ENCODE measurements around the gene CLMN. TPM values are rescaled to one million over a fixed set of nuclear protein-coding genes. Genes with fewer than 3 reads are reported as not detected.

CLMN gene
- polyA plus RNA-seq, 1 donor from 2014 or later, result 0.57 TPM

DNA sequence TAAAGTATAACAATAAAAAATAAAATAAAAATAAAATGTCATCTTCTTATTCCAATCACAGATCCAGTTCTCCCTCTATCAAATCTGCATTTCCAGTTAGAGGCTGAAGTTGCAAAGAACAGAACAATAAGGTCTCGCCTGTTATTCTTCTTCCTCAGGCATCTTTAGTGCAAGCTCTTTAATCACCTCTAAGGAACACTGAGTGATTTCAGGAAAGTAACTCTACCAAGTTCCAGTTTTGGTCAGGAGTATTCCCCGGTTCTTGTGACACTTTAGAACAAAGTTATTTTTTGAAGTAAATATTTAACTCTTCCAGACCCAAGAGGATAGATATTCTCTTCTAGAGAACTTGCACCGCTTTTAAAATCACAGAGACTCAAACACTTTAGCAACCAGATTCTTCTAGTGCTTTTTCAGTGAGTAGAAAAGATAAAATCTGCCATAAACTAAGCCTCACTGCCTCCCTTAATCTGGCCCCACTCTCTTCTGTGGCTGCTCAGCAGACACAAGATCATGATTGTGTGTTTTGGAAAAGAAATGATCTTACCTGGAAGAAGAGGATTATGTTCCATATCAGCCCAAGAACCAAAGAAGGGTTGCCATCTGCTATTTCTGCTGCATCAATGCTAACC is 104.5 kb downstream of the CLMN start:
- Histone ChIP-seq H3K27me3 (ENCODE audit: insufficient read depth, low read depth, low read length) (no peaks in the 10 kb centered on the region), H3K4me3 (ENCODE audit: low read length) (no peak overlapping the region), H3F3A (ENCODE audit: insufficient read depth, low read length, poor library complexity, severe bottlenecking) (no peaks in the 10 kb centered on the region), H4K20me1 (ENCODE audit: insufficient read depth) (no peaks in the 10 kb centered on the region), H3K27ac (ENCODE audit: low read length) (no peak overlapping the region), H3K4me2 (ENCODE audit: low read length) (no peak overlapping the region), H3K36me3 (ENCODE audit: insufficient read depth, low read length) (no peaks in the 10 kb centered on the region), H3K9ac (ENCODE audit: low read length) (no peak overlapping the region), H3K9me3 (ENCODE audit: low read length) (no peaks in the 10 kb centered on the region), H2AFZ (ENCODE audit: low read depth, low read length) (no peak overlapping the region), H3K9me2 (ENCODE audit: insufficient read depth, low read length) (no peaks in the 10 kb centered on the region), H3K79me2 (replicated peaks; ENCODE audit: insufficient read depth, low read length) (no peaks in the 10 kb centered on the region)
- TF ChIP-seq MXI1 (conservative IDR thresholded peaks at IDR 0.05; ENCODE audit: poor library complexity, severe bottlenecking), result no peak
- no peak for TF ChIP-seq EP300 (conservative IDR thresholded peaks at IDR 0.05; ENCODE audit: poor library complexity, severe bottlenecking)
- no peak for TF ChIP-seq RAD21 (conservative IDR thresholded peaks at IDR 0.05)
- TF ChIP-seq POLR2AphosphoS5 (IDR thresholded peaks at IDR 0.05), result no peak
- TF ChIP-seq REST (IDR thresholded peaks at IDR 0.05; ENCODE audit: borderline replicate concordance), result no peak
- no peak for TF ChIP-seq SMC3 (conservative IDR thresholded peaks at IDR 0.05; ENCODE audit: poor library complexity)
- TF ChIP-seq, protein P1, sequence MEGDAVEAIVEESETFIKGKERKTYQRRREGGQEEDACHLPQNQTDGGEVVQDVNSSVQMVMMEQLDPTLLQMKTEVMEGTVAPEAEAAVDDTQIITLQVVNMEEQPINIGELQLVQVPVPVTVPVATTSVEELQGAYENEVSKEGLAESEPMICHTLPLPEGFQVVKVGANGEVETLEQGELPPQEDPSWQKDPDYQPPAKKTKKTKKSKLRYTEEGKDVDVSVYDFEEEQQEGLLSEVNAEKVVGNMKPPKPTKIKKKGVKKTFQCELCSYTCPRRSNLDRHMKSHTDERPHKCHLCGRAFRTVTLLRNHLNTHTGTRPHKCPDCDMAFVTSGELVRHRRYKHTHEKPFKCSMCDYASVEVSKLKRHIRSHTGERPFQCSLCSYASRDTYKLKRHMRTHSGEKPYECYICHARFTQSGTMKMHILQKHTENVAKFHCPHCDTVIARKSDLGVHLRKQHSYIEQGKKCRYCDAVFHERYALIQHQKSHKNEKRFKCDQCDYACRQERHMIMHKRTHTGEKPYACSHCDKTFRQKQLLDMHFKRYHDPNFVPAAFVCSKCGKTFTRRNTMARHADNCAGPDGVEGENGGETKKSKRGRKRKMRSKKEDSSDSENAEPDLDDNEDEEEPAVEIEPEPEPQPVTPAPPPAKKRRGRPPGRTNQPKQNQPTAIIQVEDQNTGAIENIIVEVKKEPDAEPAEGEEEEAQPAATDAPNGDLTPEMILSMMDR (IDR thresholded peaks at IDR 0.05; ENCODE audit: poor library complexity, severe bottlenecking), result no peak
- no peak for TF ChIP-seq TAF1 (IDR thresholded peaks at IDR 0.05; ENCODE audit: low read depth)
- no peak for TF ChIP-seq EZH2 (IDR thresholded peaks at IDR 0.05; ENCODE audit: borderline replicate concordance, insufficient read depth, low read length, poor library complexity, severe bottlenecking)

DNA sequence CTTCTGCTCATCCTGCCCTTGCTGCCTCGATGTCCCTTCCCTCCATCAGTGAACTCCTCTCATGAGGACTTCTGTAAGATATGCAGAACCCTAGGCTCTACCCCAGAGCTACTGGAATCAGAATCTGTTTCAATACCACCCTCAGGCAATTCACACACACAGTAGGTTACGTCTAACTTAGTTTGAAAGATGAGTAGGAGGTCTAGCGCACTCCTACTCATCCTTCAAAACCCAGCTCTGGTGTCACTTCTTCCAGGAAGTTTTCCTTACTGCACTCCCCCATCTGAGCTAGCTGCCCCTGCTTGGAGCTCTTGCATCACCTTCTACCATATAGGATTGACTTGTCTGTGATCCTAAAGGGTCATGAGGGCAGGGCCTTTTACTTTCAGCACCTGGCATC is 105.9 kb downstream of the CLMN start:
- Histone ChIP-seq H3F3A (ENCODE audit: insufficient read depth, low read length, poor library complexity, severe bottlenecking) (no peaks in the 10 kb centered on the region), H4K20me1 (ENCODE audit: insufficient read depth) (no peaks in the 10 kb centered on the region), H3K36me3 (ENCODE audit: insufficient read depth, low read length) (no peaks in the 10 kb centered on the region), H3K9me3 (ENCODE audit: low read length) (no peaks in the 10 kb centered on the region), H3K79me2 (replicated peaks; ENCODE audit: insufficient read depth, low read length) (no peaks in the 10 kb centered on the region), H2AFZ (ENCODE audit: low read depth, low read length) (no peak overlapping the region), H3K27me3 (ENCODE audit: insufficient read depth, low read depth, low read length) (no peaks in the 10 kb centered on the region), H3K4me3 (ENCODE audit: low read length) (no peak overlapping the region), H3K9me2 (ENCODE audit: insufficient read depth, low read length) (no peaks in the 10 kb centered on the region), H3K4me2 (ENCODE audit: low read length) (no peak overlapping the region), H3K27ac (ENCODE audit: low read length) (no peak overlapping the region), H3K9ac (ENCODE audit: low read length) (no peak overlapping the region)
- TF ChIP-seq MXI1 (conservative IDR thresholded peaks at IDR 0.05; ENCODE audit: poor library complexity, severe bottlenecking) (no peak), REST (IDR thresholded peaks at IDR 0.05; ENCODE audit: borderline replicate concordance) (no peak), EP300 (conservative IDR thresholded peaks at IDR 0.05; ENCODE audit: poor library complexity, severe bottlenecking) (no peak), RAD21 (conservative IDR thresholded peaks at IDR 0.05) (no peak), SMC3 (conservative IDR thresholded peaks at IDR 0.05; ENCODE audit: poor library complexity) (no peak), POLR2AphosphoS5 (IDR thresholded peaks at IDR 0.05) (no peak)
- TF ChIP-seq, protein P1 (IDR thresholded peaks at IDR 0.05; ENCODE audit: poor library complexity, severe bottlenecking), result no peak

All from neural cell (in vitro differentiated cells).